GM03348 (cell line): Measurements from ENCODE around the gene KL.

Source experiments
- DNase-seq: peaks from one replicate; pipeline ENCODE4 v3.0.0; 2012; ENCODE audit warnings: low spot score

The KL gene

DNA sequence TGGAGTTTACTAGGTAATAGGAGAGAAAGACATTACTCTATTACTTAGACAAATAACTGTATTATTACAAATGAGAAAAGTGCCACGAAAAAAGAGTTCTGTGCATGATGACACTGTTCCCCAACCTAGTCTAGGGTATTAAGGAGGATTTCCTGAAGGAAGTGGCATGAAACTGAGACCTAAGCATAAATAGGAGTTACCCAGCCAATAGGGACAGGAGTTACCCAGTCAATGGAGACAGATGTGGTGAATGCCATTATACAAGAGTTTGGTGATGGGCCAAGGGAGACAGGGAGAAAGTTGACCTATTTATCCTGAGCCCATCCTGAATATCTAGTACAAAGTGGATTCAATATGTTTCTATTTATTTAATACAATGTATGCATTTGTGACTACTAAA lies 65.4 kb downstream of the KL start:
- no peak for DNase-seq

DNA sequence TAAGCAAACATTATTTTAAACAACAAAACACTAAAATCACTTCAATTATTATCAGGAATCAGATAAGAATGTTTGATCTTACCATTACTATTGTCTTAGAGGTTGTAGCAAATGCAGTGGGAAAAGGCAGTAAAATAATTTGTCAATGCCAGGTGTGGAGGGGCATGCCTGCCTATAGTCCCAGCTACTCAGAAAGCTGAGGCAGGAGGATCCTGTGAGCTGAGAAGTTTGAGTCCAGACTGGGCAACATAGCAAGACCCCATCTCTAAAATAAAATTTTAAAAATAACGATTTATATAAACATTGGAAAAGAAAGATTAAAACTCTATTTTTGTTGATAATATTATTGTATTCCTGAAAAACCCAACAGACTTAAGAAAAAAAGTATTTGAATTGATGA lies 66.8 kb downstream of the KL start:
- no peak for DNase-seq

DNA sequence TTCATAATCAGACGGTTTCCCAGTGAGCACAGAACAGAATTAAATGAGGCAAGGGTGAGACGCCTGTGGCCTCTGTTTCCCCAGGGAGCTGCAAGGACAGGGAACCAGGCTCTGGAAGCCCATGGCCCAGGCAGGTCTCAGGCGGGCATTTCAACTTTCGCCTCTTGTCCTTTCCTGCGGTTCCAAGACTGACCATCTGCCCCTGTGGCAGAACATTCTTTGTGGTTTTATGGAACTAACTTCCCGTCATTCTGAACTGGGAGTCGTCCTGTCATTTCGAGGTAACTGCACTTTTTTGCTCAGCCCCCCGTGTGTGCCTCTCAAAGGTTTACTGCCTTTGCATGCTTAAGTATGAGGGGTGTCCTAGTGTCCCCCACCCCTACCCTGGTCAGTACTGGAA lies 70.9 kb downstream of the KL start:
- DNase-seq: no peak

DNA sequence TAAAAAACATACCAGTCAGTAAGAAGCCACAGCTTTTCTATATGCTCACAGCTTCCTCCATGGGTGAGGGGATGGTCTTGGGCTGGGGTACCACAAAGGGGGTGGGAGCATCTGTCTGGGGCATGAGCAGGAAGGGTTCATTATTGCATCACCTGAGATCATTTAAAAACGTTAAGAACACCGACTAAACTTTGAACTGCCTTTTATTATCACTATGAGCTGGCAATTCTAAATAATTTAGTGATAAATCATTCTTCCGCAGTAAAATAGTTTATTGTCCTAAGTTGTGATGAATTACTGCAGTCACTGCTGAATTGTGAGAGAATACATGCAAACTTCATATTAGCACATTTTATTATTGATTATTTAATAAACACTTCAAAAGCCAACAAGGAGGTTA lies 71.6 kb downstream of the KL start:
- no peak for DNase-seq

DNA sequence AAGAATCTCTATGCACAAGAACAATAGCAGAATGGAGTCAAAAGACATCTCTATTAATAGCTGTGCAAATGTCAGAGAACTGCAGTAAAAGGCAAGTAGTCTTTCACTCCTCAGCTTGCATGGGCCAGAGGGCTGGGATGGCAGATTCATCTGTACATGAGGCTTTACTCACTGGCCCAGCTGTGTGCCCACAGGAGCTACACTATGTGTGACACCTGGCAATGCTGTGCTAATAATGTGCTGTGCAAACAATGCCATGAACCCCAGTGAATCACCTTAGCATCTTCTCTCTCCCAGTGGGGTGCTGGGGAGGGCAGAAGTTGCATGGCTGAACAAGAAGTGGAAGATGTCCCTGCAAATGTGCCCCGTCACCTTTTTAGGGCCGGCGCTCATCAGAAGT lies 73.1 kb downstream of the KL start:
- DNase-seq: no peak

DNA sequence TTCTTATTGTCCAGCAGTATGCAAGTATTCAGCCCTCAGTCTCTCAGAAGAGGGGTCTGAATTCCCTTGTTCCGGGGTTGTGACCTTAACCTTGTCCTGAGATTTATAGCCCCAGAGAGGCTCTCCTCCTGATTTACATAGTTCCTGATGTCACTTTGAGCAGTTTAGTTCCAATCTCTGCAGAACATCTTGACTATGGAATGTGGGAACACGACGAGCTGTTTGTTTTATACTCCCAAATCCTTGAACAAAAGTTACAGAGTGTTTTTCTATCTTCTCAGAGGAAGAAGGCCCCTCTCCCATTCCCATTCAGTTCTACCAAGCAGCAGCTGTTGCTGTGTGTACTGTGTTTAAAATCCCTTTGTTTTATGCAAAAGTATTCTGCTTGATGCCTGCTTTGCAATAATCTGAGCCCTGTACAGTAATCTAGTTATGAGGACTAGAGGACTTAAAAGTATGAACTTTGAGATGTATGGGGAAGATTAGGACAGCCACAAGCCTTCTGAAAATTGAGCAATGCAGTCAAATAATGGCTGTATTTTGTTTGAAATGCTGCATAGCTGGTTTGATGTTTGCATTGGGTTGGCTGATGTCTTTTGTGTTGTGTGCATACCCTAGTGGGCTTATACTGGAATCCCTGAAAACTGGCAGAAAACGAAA lies 74.7 kb downstream of the KL start:
- no peak for DNase-seq

DNA sequence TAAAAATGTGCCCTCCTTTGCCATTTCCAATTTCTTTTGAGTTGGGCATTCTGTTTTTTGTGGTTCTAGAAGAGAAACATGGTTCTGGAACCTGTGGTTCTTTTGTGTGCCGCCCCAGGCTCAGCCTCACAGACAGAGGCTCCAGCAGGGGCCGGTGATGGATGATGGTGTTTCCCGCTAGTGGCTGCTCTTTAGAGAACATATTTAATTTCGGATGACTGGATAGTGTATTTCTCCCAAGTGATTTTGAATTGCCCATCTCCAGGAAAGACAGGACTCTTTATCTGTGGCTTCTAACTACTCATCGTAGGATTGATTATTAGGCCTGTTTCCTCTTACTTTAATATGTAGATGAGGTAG lies 75.2 kb downstream of the KL start:
- DNase-seq: no peak

DNA sequence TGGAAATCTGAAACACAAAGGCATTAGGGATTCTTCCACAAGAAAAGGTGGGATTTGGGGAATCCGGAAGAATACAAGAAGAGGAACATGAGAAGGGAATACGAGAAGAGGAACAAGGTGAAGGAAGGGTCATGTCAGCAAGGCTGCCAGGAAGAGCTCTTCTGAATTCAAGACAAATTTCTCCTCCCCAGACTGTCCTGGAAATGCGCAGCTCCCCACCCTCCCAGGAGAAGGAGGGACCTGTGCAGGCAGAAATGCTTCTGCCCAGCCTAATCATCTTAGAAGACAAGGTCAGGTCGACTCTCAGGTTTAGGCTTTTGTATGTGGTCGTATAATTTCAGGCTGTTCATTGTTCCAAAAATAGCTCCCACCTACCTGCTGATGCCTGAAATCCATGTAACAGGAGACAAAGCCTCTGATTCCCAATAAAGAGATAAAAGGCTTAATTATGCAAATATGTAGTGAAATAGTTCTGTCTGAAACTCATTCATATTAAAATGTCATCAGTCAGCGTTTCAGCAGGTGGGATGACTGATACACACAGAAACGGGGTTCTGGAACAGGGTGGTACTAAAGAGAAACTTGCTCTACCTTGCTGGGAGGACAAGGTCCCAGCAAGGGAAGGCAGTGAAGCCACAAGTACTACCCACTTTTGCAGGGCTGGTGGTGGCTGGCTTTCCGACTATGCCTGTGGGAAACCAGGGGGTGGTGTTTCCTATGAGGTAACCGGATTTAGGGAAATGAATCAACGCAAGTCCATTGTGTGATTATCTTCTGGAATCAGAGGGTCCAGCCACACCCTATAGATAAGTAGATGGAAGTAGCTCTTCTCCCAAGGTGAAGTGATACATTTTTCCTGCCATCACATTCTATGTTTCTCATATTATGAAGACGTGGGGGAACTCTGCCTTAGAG lies 76.1 kb downstream of the KL start:
- no peak for DNase-seq

DNA sequence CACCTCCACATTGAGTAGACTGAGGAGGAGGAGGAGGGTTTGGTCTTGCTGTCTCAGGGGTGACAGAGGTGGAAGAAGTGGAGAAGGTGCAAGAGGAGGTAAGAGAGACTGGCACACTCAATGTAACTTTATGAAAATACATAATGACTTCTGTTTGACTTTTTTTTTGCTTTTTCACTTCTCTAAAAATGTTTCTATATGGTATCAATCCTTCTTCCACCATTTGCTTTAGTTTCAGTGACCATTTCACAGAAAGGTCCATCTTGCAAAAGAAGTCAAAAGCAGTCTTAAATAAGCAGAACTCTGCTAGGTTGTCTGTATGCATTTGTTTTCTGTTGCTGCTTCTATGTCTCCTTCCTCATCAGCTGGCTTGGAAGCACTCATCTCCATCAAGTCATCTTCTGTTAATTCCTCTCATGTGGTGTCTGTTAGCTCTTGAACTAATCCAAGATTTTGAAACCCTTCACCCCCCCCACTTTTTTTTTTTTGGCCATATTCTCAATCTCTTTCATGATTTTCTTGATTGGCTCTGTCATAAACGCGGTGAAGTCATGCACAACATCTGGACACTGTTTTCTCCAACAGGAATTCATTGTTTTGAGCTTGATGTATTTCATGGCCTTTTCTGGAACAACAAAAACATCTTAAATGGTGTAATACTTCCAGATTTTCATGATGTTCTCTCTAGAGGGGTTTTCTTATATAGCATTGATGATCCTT lies 80.8 kb downstream of the KL start:
- DNase-seq: no peak

DNA sequence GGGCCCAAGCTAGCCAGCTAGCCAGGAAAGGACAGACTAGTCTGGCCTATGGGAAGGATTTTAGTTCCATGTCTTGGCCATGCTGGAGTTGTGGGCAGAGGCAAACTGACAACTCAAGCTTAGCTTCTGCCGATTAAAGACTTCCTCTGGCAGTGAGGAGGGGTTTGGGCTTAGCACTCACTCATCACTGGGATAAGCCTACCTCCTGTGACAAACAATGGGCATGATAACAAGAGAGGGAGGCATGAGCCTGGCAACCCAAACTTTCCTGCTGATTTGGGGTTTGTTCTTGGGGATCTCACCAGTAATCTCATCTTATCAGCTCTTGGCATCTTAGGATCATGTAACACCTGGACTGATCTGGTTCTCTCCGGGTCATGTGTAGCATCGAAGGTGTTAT lies 83.6 kb downstream of the KL start:
- no peak for DNase-seq

DNA sequence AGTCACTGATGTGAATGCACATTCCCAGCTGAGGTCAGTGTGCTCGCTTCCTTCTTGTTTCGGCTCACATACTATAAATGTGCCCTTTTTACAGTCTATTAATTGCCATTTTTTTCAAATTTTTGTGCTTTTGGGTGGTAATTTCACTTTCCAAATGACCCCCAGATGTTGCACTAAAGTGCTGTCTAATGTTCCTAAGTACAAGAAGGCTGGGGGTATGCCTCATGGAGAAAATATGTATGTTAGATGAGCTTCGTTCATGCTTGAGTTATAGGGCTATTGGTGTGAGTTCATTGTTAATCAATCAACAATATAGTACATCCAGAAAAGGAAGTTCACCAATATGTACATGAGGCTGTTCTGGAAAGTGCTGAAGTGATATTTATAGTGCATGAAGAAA lies 84.7 kb downstream of the KL start:
- DNase-seq: no peak

DNA sequence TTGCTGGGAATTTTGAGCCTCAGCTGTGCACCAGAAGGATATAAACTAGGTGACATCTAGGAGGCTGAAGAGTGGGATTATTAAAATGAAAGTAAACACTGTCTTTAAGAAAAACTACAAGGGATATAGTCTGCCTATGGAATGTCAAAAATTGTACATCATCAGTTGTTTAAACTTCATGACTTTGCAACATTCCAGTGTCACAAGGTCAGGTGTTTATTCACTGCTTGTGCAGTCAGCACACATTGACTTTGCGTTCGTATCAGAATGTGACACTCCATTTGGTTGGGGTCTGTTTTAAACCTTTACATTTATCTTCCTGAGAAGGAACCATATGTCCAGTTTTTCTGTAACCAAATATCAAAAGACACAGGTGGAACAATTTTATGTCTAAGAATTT lies 85.6 kb downstream of the KL start:
- DNase-seq: no peak

DNA sequence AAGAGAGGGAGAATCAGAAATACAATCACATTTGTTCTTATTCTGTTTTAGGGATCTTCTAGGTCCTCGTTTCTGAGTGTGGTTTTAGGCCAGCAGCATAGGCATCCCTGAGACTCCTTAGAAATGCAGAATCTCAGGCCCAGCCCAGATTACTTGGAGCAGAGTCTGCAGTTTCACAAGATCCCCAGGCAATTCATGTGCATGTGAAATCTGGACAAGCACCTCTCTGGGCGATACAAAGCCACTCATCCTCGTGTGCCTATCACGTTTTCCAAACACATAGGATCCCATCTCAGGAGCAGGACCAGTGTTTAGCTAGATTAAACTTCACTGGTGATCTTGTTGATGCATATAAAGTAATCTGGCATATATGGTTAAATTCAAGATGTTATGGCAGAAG lies 87.2 kb downstream of the KL start:
- no peak for DNase-seq

DNA sequence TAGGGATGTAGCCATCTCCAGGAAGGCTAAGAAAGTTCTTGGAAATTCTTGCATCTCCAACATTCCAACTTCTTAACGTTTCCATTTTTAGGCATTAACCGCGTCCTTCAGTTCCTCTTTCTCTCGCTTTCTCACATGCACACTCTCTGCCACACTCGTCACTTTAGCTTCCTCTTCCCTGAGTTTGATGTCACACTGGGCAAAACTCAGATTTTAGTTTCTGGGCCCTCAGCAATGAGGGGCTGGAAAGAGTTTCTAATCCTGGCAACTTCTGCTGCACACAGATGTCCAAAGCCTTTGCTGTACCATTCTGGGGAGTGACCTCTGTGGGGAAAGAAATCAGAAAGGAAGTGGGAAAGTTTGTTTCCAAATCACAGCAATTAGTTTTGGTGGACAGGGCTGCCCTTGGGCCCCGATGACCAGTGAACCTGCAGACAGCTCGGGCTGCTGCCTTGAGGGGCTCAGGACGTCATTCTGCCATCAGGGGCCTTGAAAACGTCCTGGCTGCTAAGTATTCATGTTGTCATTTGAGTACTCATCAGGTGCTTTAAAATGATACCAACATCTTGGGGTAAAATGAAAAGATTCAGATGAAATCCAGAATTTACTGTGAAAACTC lies 89.3 kb downstream of the KL start:
- DNase-seq: no peak

DNA sequence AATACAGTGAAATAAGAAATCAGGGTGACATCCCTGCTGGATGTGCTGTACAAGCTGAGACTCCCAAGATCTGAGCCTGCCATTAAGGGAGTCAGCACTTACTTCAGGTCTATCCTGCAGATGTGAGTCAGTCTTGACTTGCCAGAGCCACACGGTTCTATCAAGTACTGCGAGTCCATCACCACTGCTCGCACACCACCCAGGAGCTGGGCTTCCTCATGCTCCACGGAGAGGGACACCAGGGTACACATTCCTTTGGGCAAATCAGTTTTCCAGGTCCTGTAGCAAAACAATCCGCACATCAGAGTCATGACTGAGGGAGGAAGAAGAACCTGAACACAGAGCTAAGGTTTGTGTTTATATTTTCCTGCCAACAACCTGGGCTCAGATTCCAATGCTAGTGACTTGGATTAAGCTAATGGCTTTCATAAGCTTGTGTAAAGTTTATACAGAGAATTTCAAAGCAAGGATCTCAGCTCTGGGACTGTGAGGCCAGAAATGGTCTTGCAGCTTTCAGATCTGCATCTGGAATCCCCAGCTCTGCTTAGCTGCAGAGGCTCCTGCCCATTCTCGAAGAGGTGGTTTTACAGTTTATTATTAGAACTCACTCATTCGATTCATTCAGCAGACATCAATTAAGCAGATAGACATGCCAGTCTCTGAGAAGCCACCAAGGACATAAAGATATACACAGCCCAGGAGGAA lies 90.6 kb downstream of the KL start:
- DNase-seq: no peak

DNA sequence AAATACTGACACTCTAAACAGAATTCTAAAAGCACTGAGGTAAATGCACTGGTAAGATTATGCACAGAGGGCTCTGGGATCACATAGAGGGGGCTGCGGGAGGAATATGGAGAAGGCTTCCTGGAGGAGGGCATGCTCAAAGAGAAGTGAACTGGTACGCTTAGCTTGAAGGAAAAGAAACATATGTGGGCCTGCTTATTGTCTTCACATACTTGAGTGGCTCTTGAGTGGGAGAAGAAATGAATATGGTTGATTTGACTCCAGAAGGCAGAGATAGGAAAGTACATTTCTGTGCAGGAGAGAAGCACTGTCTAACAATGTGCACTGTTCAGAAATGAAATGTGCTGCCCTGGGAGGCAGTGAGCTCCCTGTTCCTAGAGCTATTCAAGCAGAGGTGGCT lies 91.1 kb downstream of the KL start:
- DNase-seq: no peak

DNA sequence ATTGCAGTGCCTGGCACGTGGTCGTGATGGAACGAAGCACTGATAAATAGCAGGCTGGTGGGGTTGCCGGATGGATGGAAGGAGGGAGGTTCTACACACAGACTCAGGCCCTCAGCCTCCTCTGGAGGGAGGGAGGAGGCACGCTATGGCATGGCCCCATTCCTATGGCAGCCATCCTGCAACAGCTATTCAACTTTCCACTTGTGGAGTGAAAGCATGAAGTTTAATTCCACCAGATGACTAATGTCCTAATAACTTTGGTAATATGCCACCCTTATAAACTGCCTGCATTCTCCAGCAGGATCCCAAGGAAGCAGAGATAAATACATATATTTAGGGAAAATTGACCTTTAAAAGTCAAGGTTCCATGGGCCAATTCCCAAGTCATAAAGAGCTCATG lies 92.4 kb downstream of the KL start:
- peak; percentile 84 for DNase-seq

DNA sequence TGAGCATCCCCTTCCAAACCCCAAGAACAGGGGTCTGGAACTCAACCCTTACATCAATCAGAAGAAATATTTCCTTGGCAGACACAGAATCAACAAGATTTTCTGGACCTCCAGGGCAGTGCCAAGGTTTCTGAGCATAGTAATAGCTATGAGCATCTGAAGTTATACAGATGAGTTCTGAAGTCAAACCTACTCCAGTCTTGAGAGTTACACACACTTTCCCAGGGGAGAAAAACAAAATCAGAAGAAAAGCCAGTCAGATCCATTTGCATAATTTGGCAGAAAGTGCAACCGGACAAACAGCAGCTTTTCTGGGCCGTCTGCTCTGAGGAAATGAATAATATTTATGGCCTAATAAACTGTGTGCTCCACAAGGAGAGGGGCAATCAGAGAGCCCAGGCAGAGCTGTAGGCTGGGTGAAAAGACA lies 93.1 kb downstream of the KL start:
- DNase-seq: peak; percentile 31

DNA sequence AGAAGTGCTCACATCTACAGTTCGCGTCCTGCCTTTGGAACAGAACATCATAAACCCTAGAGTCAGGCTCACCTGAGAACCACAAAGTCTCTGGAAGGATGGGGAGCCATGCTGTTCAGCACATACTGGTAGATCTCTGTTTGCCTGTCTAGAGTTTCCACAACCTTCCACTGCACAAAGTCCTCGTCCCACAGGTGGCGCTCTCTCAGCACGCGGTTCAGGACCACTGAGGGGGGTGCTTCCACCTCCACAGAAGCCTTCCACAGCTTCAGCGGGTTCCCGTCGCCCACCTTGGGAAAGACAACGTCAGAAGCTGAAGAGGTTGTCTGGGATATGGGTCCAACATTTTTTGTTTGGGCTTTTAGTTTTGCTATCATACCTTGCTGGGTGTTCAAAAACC lies 93.6 kb downstream of the KL start:
- DNase-seq: no peak

DNA sequence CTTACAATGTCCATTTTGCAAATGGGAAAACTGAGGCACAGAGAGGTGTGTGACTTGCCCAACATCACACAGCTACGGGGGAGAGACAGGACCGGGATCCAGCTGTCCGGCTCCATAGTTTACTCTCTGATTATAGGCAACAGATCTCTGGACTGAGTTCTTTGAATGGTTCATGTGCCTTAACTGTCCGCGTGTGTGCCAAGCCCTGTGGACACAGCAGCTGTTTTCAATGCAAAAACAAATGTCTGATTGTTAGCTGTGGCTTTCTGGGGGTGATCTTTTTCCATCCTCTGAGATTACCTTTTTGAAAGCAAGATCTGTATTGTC lies 94.1 kb downstream of the KL start:
- DNase-seq: no peak

DNA sequence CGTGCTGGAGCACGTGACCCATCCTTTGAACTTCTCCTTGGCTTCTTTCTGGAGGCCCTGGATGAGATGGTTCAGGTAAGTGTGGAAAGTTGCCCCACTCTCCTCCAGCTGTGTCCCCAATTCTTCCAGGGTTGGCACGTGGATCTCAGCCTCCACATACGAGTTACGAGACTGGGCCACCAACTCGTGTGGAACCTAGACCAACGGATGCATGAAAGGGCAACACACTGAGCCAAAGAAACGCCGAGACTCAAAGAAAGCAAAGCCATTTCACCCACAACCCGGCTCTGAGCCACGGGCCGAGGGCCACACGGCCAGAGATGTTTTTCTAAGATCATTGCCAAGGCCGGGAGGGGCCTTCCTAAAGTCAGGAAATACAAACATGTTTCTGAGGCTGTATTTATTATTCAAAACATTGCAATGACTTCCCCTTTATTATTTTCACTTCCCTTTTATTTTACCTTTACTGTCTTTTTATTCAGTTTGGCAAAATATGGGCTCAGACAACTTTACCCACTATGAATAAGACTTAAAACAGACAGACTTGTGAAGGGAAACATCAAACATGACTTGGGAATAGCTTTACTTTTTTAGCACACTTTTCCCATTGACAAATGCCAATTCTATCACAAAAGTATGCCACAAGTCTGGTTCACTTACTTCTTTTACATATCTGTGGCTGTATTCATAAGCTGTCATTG lies 94.6 kb downstream of the KL start:
- DNase-seq: peak; percentile 46
